ENCODE measurements around the gene LRRTM2.
"Not testable (repeated sequence)": the region's sequence is repeated elsewhere in the genome, so short reads cannot be mapped to it uniquely, and the experiment has no call there.

DNA sequence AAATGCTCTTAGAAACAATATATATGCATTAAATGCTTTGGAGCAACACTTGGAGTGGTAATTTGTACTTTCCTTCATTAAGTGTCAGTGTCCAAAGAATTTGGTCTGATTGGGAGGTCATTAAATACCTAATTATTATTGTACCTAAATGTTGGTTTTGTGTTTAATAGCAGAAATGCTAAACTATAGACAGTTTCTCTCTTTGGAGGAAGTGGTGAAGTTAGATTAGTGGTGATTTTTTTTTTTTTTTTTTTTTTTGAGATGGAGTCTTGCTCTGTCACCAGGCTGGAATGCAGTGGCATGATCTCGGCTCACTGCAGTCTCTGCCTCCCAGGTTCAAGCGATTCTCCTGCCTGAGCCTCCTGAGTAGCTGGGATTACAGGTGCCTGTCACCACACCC is 46.2 kb upstream of the LRRTM2 start:
- TF ChIP-seq, protein P1, sequence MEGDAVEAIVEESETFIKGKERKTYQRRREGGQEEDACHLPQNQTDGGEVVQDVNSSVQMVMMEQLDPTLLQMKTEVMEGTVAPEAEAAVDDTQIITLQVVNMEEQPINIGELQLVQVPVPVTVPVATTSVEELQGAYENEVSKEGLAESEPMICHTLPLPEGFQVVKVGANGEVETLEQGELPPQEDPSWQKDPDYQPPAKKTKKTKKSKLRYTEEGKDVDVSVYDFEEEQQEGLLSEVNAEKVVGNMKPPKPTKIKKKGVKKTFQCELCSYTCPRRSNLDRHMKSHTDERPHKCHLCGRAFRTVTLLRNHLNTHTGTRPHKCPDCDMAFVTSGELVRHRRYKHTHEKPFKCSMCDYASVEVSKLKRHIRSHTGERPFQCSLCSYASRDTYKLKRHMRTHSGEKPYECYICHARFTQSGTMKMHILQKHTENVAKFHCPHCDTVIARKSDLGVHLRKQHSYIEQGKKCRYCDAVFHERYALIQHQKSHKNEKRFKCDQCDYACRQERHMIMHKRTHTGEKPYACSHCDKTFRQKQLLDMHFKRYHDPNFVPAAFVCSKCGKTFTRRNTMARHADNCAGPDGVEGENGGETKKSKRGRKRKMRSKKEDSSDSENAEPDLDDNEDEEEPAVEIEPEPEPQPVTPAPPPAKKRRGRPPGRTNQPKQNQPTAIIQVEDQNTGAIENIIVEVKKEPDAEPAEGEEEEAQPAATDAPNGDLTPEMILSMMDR (conservative IDR thresholded peaks at IDR 0.05; ENCODE audit: low read depth, low read length), result not testable (repeated sequence)
- TF ChIP-seq POLR2A (IDR thresholded peaks at IDR 0.05; ENCODE audit: low read depth, low read length); RFX5 (IDR thresholded peaks at IDR 0.05; ENCODE audit: low read depth, low read length); BHLHE40 (IDR thresholded peaks at IDR 0.05; ENCODE audit: low read depth, low read length); SMC3 (IDR thresholded peaks at IDR 0.05; ENCODE audit: low read depth, low read length); RAD21 (IDR thresholded peaks at IDR 0.05; ENCODE audit: low read length): not testable (repeated sequence)
- TF ChIP-seq, protein P2, sequence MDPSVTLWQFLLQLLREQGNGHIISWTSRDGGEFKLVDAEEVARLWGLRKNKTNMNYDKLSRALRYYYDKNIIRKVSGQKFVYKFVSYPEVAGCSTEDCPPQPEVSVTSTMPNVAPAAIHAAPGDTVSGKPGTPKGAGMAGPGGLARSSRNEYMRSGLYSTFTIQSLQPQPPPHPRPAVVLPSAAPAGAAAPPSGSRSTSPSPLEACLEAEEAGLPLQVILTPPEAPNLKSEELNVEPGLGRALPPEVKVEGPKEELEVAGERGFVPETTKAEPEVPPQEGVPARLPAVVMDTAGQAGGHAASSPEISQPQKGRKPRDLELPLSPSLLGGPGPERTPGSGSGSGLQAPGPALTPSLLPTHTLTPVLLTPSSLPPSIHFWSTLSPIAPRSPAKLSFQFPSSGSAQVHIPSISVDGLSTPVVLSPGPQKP (IDR thresholded peaks at IDR 0.05; ENCODE audit: borderline replicate concordance, low read depth, low read length), result not testable (repeated sequence)
